H9 (cell line): ENCODE measurements around the gene ANGPT4. TPM values are rescaled to one million over a fixed set of nuclear protein-coding genes. Genes with fewer than 3 reads are reported as not detected.
A peak's percentile ranks its signal among the peaks of the same experiment; 100 is the strongest.
"Not testable (repeated sequence)": the region's sequence is repeated elsewhere in the genome, so short reads cannot be mapped to it uniquely, and the experiment has no call there.

Source experiments
- DNase-seq: peaks from one replicate; pipeline ENCODE4 v3.0.0-alpha.2; 2017
- H2AFZ ChIP-seq: one replicate; pipeline ENCODE4 v1.6.1; 2013; ENCODE audit warnings: mild to moderate bottlenecking, low read length, control low read depth, moderate library complexity
- H2AK5ac ChIP-seq: 2 replicates; pipeline ENCODE4 v1.6.1; 2013; ENCODE audit warnings: low read length, control low read depth, mixed read lengths; ENCODE audit not compliant: insufficient read length
- H2BK120ac ChIP-seq: one replicate; pipeline ENCODE4 v1.6.1; 2013; ENCODE audit warnings: low read depth, mild to moderate bottlenecking, low read length, control low read depth, inconsistent platforms; ENCODE audit not compliant: poor library complexity, severe bottlenecking
- H2BK12ac ChIP-seq: 2 replicates; pipeline ENCODE4 v1.6.1; 2013; ENCODE audit warnings: low read length, control low read depth, mixed read lengths, low read depth; ENCODE audit not compliant: insufficient read length
- H2BK15ac ChIP-seq: 2 replicates; pipeline ENCODE4 v1.6.1; 2013; ENCODE audit warnings: low read depth, low read length, control low read depth
- H2BK20ac ChIP-seq: one replicate; pipeline ENCODE4 v1.6.1; 2013; ENCODE audit warnings: low read depth, mild to moderate bottlenecking, low read length, control low read depth, inconsistent platforms; ENCODE audit not compliant: poor library complexity, severe bottlenecking
- H2BK5ac ChIP-seq: 2 replicates; pipeline ENCODE4 v1.6.1; 2013; ENCODE audit warnings: low read length, control low read depth, mixed read lengths; ENCODE audit not compliant: insufficient read length
- H3K14ac ChIP-seq: 2 replicates; pipeline ENCODE4 v1.6.1; 2013; ENCODE audit warnings: low read length, control low read depth; ENCODE audit not compliant: insufficient read depth
- H3K18ac ChIP-seq: 2 replicates; pipeline ENCODE4 v1.6.1; 2013; ENCODE audit warnings: low read depth, mild to moderate bottlenecking, mixed read lengths, low read length, control low read depth; ENCODE audit not compliant: insufficient read length
- H3K23ac ChIP-seq: 2 replicates; pipeline ENCODE4 v1.6.1; 2013; ENCODE audit warnings: low read length, control low read depth, mixed read lengths, low read depth; ENCODE audit not compliant: insufficient read length
- H3K23me2 ChIP-seq: 2 replicates; pipeline ENCODE4 v1.6.1; 2013; ENCODE audit warnings: low read depth, mild to moderate bottlenecking, mixed read lengths, low read length, control low read depth; ENCODE audit not compliant: insufficient read length, poor library complexity, severe bottlenecking
- H3K27ac ChIP-seq: 2 replicates; pipeline ENCODE4 v1.5.1; 2013; ENCODE audit warnings: low read length, control low read depth, mixed read lengths, low read depth; ENCODE audit not compliant: insufficient read length
- H3K27me3 ChIP-seq: 2 replicates; pipeline ENCODE4 v1.6.1; 2013; ENCODE audit warnings: low read length, control low read depth, inconsistent platforms; ENCODE audit not compliant: insufficient read depth
- H3K4ac ChIP-seq: 2 replicates; pipeline ENCODE4 v1.6.1; 2013; ENCODE audit warnings: low read depth, mild to moderate bottlenecking, control low read depth, inconsistent platforms, low read length, moderate library complexity
- H3K4me1 ChIP-seq: 2 replicates; pipeline ENCODE4 v1.6.1; 2013; ENCODE audit warnings: low read length, control low read depth, inconsistent platforms; ENCODE audit not compliant: insufficient read depth
- H3K4me2 ChIP-seq: 2 replicates; pipeline ENCODE4 v1.6.1; 2013; ENCODE audit warnings: low read length, control low read depth, mixed read lengths; ENCODE audit not compliant: insufficient read length, insufficient read depth
- H3K56ac ChIP-seq: 2 replicates; pipeline ENCODE4 v1.6.1; 2013; ENCODE audit warnings: low read depth, mild to moderate bottlenecking, mixed read lengths, low read length, control low read depth; ENCODE audit not compliant: insufficient read length
- H3K79me1 ChIP-seq: 2 replicates; pipeline ENCODE4 v1.6.1; 2013; ENCODE audit warnings: low read depth, mild to moderate bottlenecking, moderate library complexity, low read length, control low read depth, inconsistent platforms; ENCODE audit not compliant: insufficient read depth, poor library complexity, severe bottlenecking
- H3K79me2 ChIP-seq: 2 replicates; pipeline ENCODE4 v1.6.1; 2013; ENCODE audit warnings: low read length, control low read depth, inconsistent platforms; ENCODE audit not compliant: insufficient read depth
- H3K9ac ChIP-seq: 2 replicates; pipeline ENCODE4 v1.6.1; 2013; ENCODE audit warnings: low read length, control low read depth, mixed read lengths; ENCODE audit not compliant: insufficient read length; ENCODE audit errors: extremely low read depth
- H3K9me3 ChIP-seq: one replicate; pipeline ENCODE4 v1.6.1; 2013; ENCODE audit warnings: low read depth, low read length, inconsistent platforms; ENCODE audit not compliant: control insufficient read depth
- H3T11ph ChIP-seq: one replicate; pipeline ENCODE4 v1.6.1; 2013; ENCODE audit warnings: mild to moderate bottlenecking, low read length, control low read depth, inconsistent platforms
- H4K20me1 ChIP-seq: one replicate; pipeline ENCODE4 v1.6.1; 2013; ENCODE audit not compliant: control insufficient read depth, insufficient read length, insufficient read depth
- H4K5ac ChIP-seq: 2 replicates; pipeline ENCODE4 v1.6.1; 2013; ENCODE audit warnings: low read depth, mild to moderate bottlenecking, mixed read lengths, low read length, control low read depth; ENCODE audit not compliant: insufficient read length
- H4K8ac ChIP-seq: replicated peaks from 2 replicates; pipeline ENCODE4 v1.6.1; 2013; ENCODE audit warnings: low read length, control low read depth, mixed read lengths, low read depth; ENCODE audit not compliant: insufficient read length
- H4K91ac ChIP-seq: 2 replicates; pipeline ENCODE4 v1.6.1; 2013; ENCODE audit warnings: low read depth, mild to moderate bottlenecking, moderate library complexity, mixed read lengths, low read length, control low read depth; ENCODE audit not compliant: insufficient read length
- H3K27ac Mint-ChIP-seq, 3 experiments: 2 replicates in 2 of 3; 3 replicates in 1 of 3; pipeline ENCODE4 v1.8.0; 2020 to 2021; ENCODE audit warnings: mixed read lengths in 3 of 3, mild to moderate bottlenecking in 1 of 3, moderate library complexity in 1 of 3
- H3K27me3 Mint-ChIP-seq: 2 replicates; pipeline ENCODE4 v1.8.0; 2021; ENCODE audit warnings: low read depth, mild to moderate bottlenecking, moderate library complexity, mixed read lengths
- H3K36me3 Mint-ChIP-seq, 3 experiments: 2 replicates in 2 of 3; 3 replicates in 1 of 3; pipeline ENCODE4 v1.8.0; 2020 to 2021; ENCODE audit warnings: low read depth in 3 of 3, mixed read lengths in 3 of 3; ENCODE audit not compliant: insufficient read depth in 1 of 3
- H3K4me1 Mint-ChIP-seq, 2 experiments: 2 replicates each; pipeline ENCODE4 v1.8.0; 2020; ENCODE audit warnings: mixed read lengths in 2 of 2
- H3K4me3 Mint-ChIP-seq, 2 experiments: 2 replicates in 1 of 2; 3 replicates in 1 of 2; pipeline ENCODE4 v1.8.0; 2020 to 2021; ENCODE audit warnings: mild to moderate bottlenecking in 2 of 2, mixed read lengths in 2 of 2, moderate library complexity in 1 of 2
- H3K9me3 Mint-ChIP-seq, 2 experiments: 2 replicates in 1 of 2; 3 replicates in 1 of 2; pipeline ENCODE4 v1.8.0; 2020; ENCODE audit warnings: mild to moderate bottlenecking in 2 of 2, mixed read lengths in 2 of 2, moderate library complexity in 1 of 2
- CTCF ChIP-seq: fragments of 200-600 bp; sonication (generic); conservative IDR thresholded peaks from 3 replicates; pipeline ENCODE4 v1.8.0; 2021; ENCODE audit warnings: antibody characterized with exemption, mild to moderate bottlenecking
- WGBS: extraction: QIAGEN DNeasy Blood & Tissue Kit; methylation state at CpG from one replicate; pipeline ENCODE4 v1.1.7; 2013; ENCODE audit warnings: missing lambda C conversion rate, low lambda C conversion rate, mixed read lengths; ENCODE audit not compliant: insufficient read length; ENCODE audit errors: extremely low coverage; 5-methylcytosine and 5-hydroxymethylcytosine counted together
- total RNA-seq: library from RNA; stranded (reverse); gene quantifications from 2 replicates; pipeline ENCODE4 v1.2.1, GENCODE V29; 2021

ANGPT4 gene
- total RNA-seq, 1 experiment from 2014 or later, result 0.11 TPM

DNA sequence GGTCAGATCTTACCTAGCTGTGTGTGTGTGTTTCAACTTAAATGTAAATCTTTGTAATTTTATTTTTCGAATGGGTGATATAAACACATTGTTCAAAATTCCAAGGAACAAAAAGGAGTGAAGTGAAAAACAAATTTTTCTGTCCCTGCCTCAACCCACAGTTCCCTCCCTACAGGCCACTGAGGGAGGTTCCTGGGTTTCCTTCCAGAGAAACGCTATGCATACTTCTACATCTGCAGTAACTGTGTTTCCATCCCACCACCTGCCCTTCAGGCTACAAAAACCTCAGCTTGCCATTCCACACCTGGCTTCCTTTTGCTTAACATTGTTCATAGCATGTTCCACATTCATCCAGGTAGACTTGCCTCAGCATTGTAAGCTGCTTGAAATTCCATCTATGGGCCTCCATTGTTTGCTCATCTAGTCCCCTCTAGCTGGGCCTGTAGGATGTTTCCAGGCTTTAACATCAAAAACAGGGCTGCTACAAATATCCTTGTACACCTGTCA lies 12.0 kb downstream of the ANGPT4 start:
- Histone ChIP-seq H2BK12ac (no peak overlapping the region), H3K4me1 (no peaks in the 10 kb centered on the region), H3K79me1 (no peaks in the 10 kb centered on the region), H3T11ph (no peak overlapping the region), H4K91ac (no peak overlapping the region), H3K56ac (no peak overlapping the region), H4K5ac (no peak overlapping the region), H2AFZ (no peak overlapping the region), H2AK5ac (no peak overlapping the region), H4K20me1 (no peaks in the 10 kb centered on the region), H3K18ac (no peak overlapping the region), H3K4me2 (no peak overlapping the region), H2BK20ac (no peak overlapping the region), H3K9ac (no peak overlapping the region), H3K27me3 (no peaks in the 10 kb centered on the region), H4K8ac (no peak overlapping the region), H2BK15ac (no peak overlapping the region), H3K9me3 (no peaks in the 10 kb centered on the region), H2BK5ac (no peak overlapping the region), H3K27ac (no peak overlapping the region), H3K23me2 (no peaks in the 10 kb centered on the region), H3K79me2 (no peaks in the 10 kb centered on the region), H3K23ac (no peak overlapping the region), H3K14ac (no peak overlapping the region), H3K4ac (no peak overlapping the region), H2BK120ac (no peak overlapping the region)
- peaks cover 3% of the 10 kb centered on the region; the same call in 1 of the 2 replicates for H3K27me3 Mint-ChIP-seq
- no CpG with 5 or more reads among the region's 2 CpGs for WGBS
- peaks cover 0 to 3% of the 10 kb centered on the region in 2 experiments; a peak in 2 of 4 replicates for H3K4me1 Mint-ChIP-seq
- no peak for DNase-seq
- TF ChIP-seq CTCF, result no peak
- 0 out of 7 replicates have a peak overlapping the region, but pooled peaks of 1 of the 3 experiments have one; percentile 14 for H3K27ac Mint-ChIP-seq
- H3K4me3 Mint-ChIP-seq, result no peak overlapping the region
- peaks cover 6 to 8% of the 10 kb centered on the region in 2 experiments; a peak in 3 of 5 replicates for H3K9me3 Mint-ChIP-seq
- no peaks in the 10 kb centered on the region for H3K36me3 Mint-ChIP-seq

DNA sequence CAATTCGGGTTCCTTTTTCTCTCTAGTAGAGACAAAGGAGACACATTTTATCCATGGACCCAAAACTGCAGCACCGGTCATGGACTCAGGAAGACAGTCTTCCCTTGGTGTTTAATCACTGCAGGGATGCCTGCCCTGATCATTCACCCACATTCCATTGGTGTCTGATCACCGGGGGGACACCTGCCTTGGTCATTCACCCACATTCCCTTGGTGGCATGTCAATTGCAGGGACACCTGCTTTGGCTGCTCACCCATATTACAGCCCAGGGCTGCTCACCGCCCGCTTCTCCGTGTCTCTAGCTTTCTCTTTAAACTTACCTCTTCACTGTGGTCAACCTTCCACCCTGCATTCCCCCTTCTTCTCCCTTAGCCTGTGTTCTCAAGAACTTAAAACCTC lies 18.7 kb downstream of the ANGPT4 start:
- WGBS, result no CpG with 5 or more reads among the region's 6 CpGs

More for the DNA sequence above, 18.7 kb downstream of the ANGPT4 start:
- H3K4me1 ChIP-seq, H2BK120ac ChIP-seq, DNase-seq, H3K27me3 ChIP-seq, H3K4ac ChIP-seq, H2BK15ac ChIP-seq, H2AK5ac ChIP-seq, H4K8ac ChIP-seq, H3K79me1 ChIP-seq, H2BK12ac ChIP-seq, H3K9me3 ChIP-seq, H3K4me3 Mint-ChIP-seq, H3K56ac ChIP-seq, H4K91ac ChIP-seq, H3K4me2 ChIP-seq, H3K36me3 Mint-ChIP-seq, H3K9ac ChIP-seq, H2BK20ac ChIP-seq, H3K18ac ChIP-seq, H4K5ac ChIP-seq, H3K23me2 ChIP-seq, H2AFZ ChIP-seq, H3K79me2 ChIP-seq, H3T11ph ChIP-seq, H3K27ac Mint-ChIP-seq, H4K20me1 ChIP-seq, H2BK5ac ChIP-seq, H3K27ac ChIP-seq, H3K23ac ChIP-seq, H3K14ac ChIP-seq, H3K4me1 Mint-ChIP-seq: not testable (repeated sequence)
- H3K9me3 Mint-ChIP-seq, result peaks cover 17% of the 10 kb centered on the region in 2 experiments
- H3K27me3 Mint-ChIP-seq, result peaks cover 12% of the 10 kb centered on the region
